Neural progenitor cell (in vitro differentiated cells): Measurements from ENCODE around the gene PAX6. TPM values are rescaled to one million over a fixed set of nuclear protein-coding genes. Genes with fewer than 3 reads are reported as not detected.

ENCODE experiments used
- DNase-seq: peaks from one replicate; pipeline ENCODE4 v3.0.0-alpha.2; 2016; ENCODE audit warnings: low spot score
- H2AFZ ChIP-seq: fragments of 200-600 bp; sonication (generic); replicated peaks from 2 replicates; pipeline ENCODE4 v1.6.1; 2016; ENCODE audit warnings: antibody characterized with exemption
- H3F3A ChIP-seq: fragments of 200-600 bp; sonication (generic); 2 replicates; pipeline ENCODE4 v1.6.1; 2016; ENCODE audit warnings: antibody characterized with exemption, low read depth
- H3K27ac ChIP-seq: fragments of 200-600 bp; sonication (generic); 2 replicates; pipeline ENCODE4 v1.5.1; 2016; ENCODE audit warnings: mild to moderate bottlenecking
- H3K27me3 ChIP-seq: fragments of 200-600 bp; sonication (generic); 2 replicates; pipeline ENCODE4 v1.6.1; 2016; ENCODE audit warnings: mild to moderate bottlenecking, moderate library complexity
- H3K36me3 ChIP-seq: fragments of 200-600 bp; sonication (generic); 2 replicates; pipeline ENCODE4 v1.5.1; 2016
- H3K4me1 ChIP-seq: fragments of 200-600 bp; sonication (generic); 2 replicates; pipeline ENCODE4 v1.6.1; 2016; ENCODE audit warnings: mixed run types
- H3K4me2 ChIP-seq: fragments of 200-600 bp; sonication (generic); 2 replicates; pipeline ENCODE4 v1.6.1; 2016
- H3K4me3 ChIP-seq: fragments of 200-600 bp; sonication (generic); 2 replicates; pipeline ENCODE4 v1.5.1; 2016
- H3K79me2 ChIP-seq: fragments of 200-600 bp; sonication (generic); 2 replicates; pipeline ENCODE4 v1.6.1; 2016; ENCODE audit warnings: low read depth
- H3K9ac ChIP-seq: fragments of 200-600 bp; sonication (generic); 2 replicates; pipeline ENCODE4 v1.6.1; 2016
- H3K9me3 ChIP-seq: fragments of 200-600 bp; sonication (generic); 2 replicates; pipeline ENCODE4 v1.5.1; 2016; ENCODE audit warnings: low read depth
- H4K20me1 ChIP-seq: fragments of 200-600 bp; sonication (generic); 2 replicates; pipeline ENCODE4 v1.6.1; 2016; ENCODE audit warnings: low read depth
- H3K27ac Mint-ChIP-seq: 3 replicates; pipeline ENCODE4 v1.8.0; 2021; ENCODE audit warnings: mixed read lengths
- H3K27me3 Mint-ChIP-seq: 2 replicates; pipeline ENCODE4 v1.8.0; 2022; ENCODE audit warnings: low read depth, mild to moderate bottlenecking, inconsistent platforms, moderate library complexity, mixed read lengths; ENCODE audit not compliant: insufficient read depth
- H3K36me3 Mint-ChIP-seq: 3 replicates; pipeline ENCODE4 v1.8.0; 2021; ENCODE audit warnings: mixed read lengths
- H3K4me1 Mint-ChIP-seq: 3 replicates; pipeline ENCODE4 v1.8.0; 2021; ENCODE audit warnings: mixed read lengths
- H3K4me3 Mint-ChIP-seq: 3 replicates; pipeline ENCODE4 v1.8.0; 2021; ENCODE audit warnings: mild to moderate bottlenecking, moderate library complexity, mixed read lengths
- H3K9me3 Mint-ChIP-seq: 3 replicates; pipeline ENCODE4 v1.8.0; 2020; ENCODE audit warnings: mixed read lengths
- CTCF ChIP-seq: fragments of 200-600 bp; sonication (generic); IDR thresholded peaks from 2 replicates; pipeline ENCODE4 v1.5.1; 2017; ENCODE audit warnings: antibody characterized with exemption, mild to moderate bottlenecking
- EZH2 ChIP-seq: fragments of 200-600 bp; sonication (generic); IDR thresholded peaks from 2 replicates; pipeline ENCODE4 v1.6.1; 2017; ENCODE audit warnings: antibody characterized with exemption, mild to moderate bottlenecking, moderate library complexity
- EZH2phosphoT487 ChIP-seq: fragments of 200-600 bp; sonication (generic); IDR thresholded peaks from 2 replicates; pipeline ENCODE4 v1.6.1; 2017; ENCODE audit warnings: antibody characterized with exemption
- total RNA-seq: library from RNA; depleted of rRNA; stranded (reverse); fragments of >200 nt; gene quantifications from 2 replicates; pipeline ENCODE4 v1.2.3, GENCODE V29; 2015; ENCODE audit warnings: low replicate concordance

The PAX6 gene
- total RNA-seq, 1 donor from 2014 or later = 215 TPM

DNA sequence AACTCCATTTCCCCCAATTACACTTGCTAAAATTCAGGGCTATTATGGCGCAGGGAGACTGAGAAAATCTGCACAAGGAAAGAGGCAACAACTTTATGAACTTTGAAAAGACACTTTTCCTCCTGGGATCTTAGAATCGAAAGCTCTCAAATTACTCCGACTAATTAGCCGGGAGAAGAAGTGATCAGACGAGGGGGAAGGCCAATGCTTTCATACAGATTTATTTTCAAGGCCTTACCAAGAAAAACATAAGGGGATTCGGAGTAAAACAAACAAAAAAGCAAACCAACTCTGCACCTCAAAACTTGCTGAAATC lies 1.6 kb downstream of the PAX6 start:
- no peak for DNase-seq
- H3K27me3 ChIP-seq = peaks cover 79% of the 10 kb centered on the region
- peaks cover 48% of the 10 kb centered on the region for H3K4me1 Mint-ChIP-seq
- H3K9ac ChIP-seq = peak overlapping the region; percentile 50
- H3K4me2 ChIP-seq = peak overlapping the region; percentile 98
- H3K9me3 ChIP-seq = no peaks in the 10 kb centered on the region
- peak overlapping the region; percentile 97 for H3K4me3 Mint-ChIP-seq
- peaks cover 11% of the 10 kb centered on the region for H3K9me3 Mint-ChIP-seq
- peaks cover 3% of the 10 kb centered on the region for H3K36me3 ChIP-seq
- peaks cover 65% of the 10 kb centered on the region for H4K20me1 ChIP-seq
- no peak overlapping the region for H3K27ac ChIP-seq
- peaks cover 65% of the 10 kb centered on the region for H3K79me2 ChIP-seq
- H3K27me3 Mint-ChIP-seq = peaks cover 50% of the 10 kb centered on the region
- H3K36me3 Mint-ChIP-seq = peaks cover 42% of the 10 kb centered on the region
- TF ChIP-seq EZH2phosphoT487 (no peak), EZH2 (no peak), CTCF (no peak)
- H3K4me1 ChIP-seq = peaks cover 36% of the 10 kb centered on the region
- H3F3A ChIP-seq = peaks cover 91% of the 10 kb centered on the region
- peak overlapping the region; percentile 91 for H3K4me3 ChIP-seq
- peak overlapping the region; percentile 95 for H3K27ac Mint-ChIP-seq
- H2AFZ ChIP-seq = no peak overlapping the region

DNA sequence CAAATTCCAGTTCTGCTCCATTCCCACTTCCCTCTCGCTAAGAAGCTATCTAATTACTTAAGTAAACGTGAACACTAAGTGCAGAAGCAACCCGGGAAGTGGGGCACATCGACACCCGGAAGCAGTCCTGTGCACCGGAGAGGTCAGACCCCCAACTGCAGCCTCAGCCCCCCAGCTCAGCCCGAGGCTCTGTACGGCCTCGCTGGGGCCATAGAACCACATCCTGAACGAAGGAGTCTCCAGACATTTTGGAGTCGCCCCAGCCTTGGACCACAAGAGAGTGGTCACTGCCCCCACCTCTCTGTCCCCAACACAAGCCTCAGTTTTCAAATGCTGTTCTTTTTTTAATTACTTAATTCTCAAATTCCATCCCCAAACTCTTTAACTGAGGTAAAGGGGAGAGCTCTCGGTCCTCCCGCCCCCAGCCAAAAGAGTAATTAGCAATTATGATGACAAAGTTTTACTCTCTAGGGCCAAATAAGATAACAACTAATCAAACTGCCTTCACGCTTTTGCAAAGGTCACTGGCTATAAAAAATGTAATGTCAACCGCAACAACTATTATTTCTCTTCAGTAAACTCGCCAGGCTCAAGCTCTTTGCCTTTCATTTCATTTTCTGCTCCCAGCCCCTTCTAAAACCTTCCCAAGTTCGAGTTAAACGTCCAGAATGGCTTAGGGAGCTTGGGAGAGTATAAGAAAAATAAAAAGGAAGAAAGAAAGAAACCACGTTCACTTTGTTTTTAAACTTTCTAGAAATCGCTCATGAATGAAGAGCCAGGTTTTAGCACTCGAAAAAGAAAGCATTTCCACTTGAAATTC lies 2.2 kb downstream of the PAX6 start:
- DNase-seq = peak; percentile 22
- peak overlapping the region; percentile 97 for H3K4me3 Mint-ChIP-seq
- Histone ChIP-seq H3K27ac (no peak overlapping the region), H3K9me3 (no peaks in the 10 kb centered on the region), H3K4me1 (peaks cover 36% of the 10 kb centered on the region), H3K9ac (peak overlapping the region; percentile 50), H3K79me2 (peaks cover 70% of the 10 kb centered on the region), H3K27me3 (peaks cover 79% of the 10 kb centered on the region), H3F3A (peaks cover 92% of the 10 kb centered on the region), H3K4me3 (peak overlapping the region; percentile 91), H3K36me3 (peaks cover 3% of the 10 kb centered on the region), H3K4me2 (peak overlapping the region; percentile 98), H4K20me1 (peaks cover 70% of the 10 kb centered on the region), H2AFZ (no peak overlapping the region)
- peaks cover 52% of the 10 kb centered on the region for H3K27me3 Mint-ChIP-seq
- H3K4me1 Mint-ChIP-seq = peaks cover 50% of the 10 kb centered on the region
- H3K27ac Mint-ChIP-seq = peak overlapping the region; percentile 95
- TF ChIP-seq CTCF (no peak), EZH2phosphoT487 (no peak), EZH2 (no peak)
- H3K9me3 Mint-ChIP-seq = peaks cover 11% of the 10 kb centered on the region
- peaks cover 47% of the 10 kb centered on the region for H3K36me3 Mint-ChIP-seq

- peaks cover 56% of the 10 kb centered on the region for H3K36me3 Mint-ChIP-seq
- H2AFZ ChIP-seq = no peak overlapping the region
- peaks cover 92% of the 10 kb centered on the region for H3F3A ChIP-seq
- H3K4me2 ChIP-seq = peak overlapping the region; percentile 98
- peaks cover 56% of the 10 kb centered on the region for H3K27me3 Mint-ChIP-seq
- no peaks in the 10 kb centered on the region for H3K9me3 ChIP-seq
- peak overlapping the region; percentile 97 for H3K4me3 Mint-ChIP-seq
- peaks cover 55% of the 10 kb centered on the region for H3K4me1 Mint-ChIP-seq
- peaks cover 79% of the 10 kb centered on the region for H3K27me3 ChIP-seq
- H3K9me3 Mint-ChIP-seq = peaks cover 11% of the 10 kb centered on the region
- peak overlapping the region; percentile 10 for H3K9ac ChIP-seq
- peak overlapping the region; percentile 91 for H3K4me3 ChIP-seq
- peaks cover 79% of the 10 kb centered on the region for H3K79me2 ChIP-seq
- H3K4me1 ChIP-seq = peaks cover 41% of the 10 kb centered on the region
- peaks cover 79% of the 10 kb centered on the region for H4K20me1 ChIP-seq
- H3K36me3 ChIP-seq = peaks cover 3% of the 10 kb centered on the region
- peak overlapping the region; percentile 95 for H3K27ac Mint-ChIP-seq
- no peak for TF ChIP-seq EZH2
- TF ChIP-seq CTCF = no peak
- no peak for TF ChIP-seq EZH2phosphoT487
- H3K27ac ChIP-seq = no peak overlapping the region
- DNase-seq = peak; percentile 16
Measured at GRCh38 chr11:31807799-31808667, 3.1 kb downstream of the PAX6 start.
